NCI-H1105 treated with DMSO at 0.1 percent for 48 hours (cell line): ENCODE results near the gene RPN1.

Experiments
- DNase-seq: peaks from one replicate; lab custom pipeline; 2025; lab: John Stamatoyannopoulos, UW

Gene RPN1

GRCh38 chr3:128578346-128578745 is 72.3 kb downstream of the RPN1 start:
- no peak for DNase-seq

GRCh38 chr3:128577711-128578110 is 72.9 kb downstream of the RPN1 start:
- no peak for DNase-seq

- no peak for DNase-seq
Observed at GRCh38 chr3:128576290-128576689, 74.3 kb downstream of the RPN1 start.

GRCh38 chr3:128575777-128576176 is 74.8 kb downstream of the RPN1 start:
- DNase-seq = no peak

- DNase-seq = no peak
Observed at GRCh38 chr3:128573707-128574162, 76.9 kb downstream of the RPN1 start.

GRCh38 chr3:128573160-128573559 is 77.5 kb downstream of the RPN1 start:
- DNase-seq = no peak

- no peak for DNase-seq
Observed at GRCh38 chr3:128572644-128573105, 77.9 kb downstream of the RPN1 start.

- DNase-seq = no peak
Observed at GRCh38 chr3:128572013-128572412, 78.6 kb downstream of the RPN1 start.
